ENCODE measurements around the gene CD63.

GRCh38 chr12:55695349-55695748, 33.5 kb downstream of the CD63 start:
- TF ChIP-seq CTCF (conservative IDR thresholded peaks at IDR 0.05; ENCODE audit: low read depth, low read length) (no peak), EZH2 (IDR thresholded peaks at IDR 0.05; ENCODE audit: borderline replicate concordance, low read depth, low read length, poor library complexity, severe bottlenecking) (no peak)
